ENCODE data around the gene RBMS3.

The RBMS3 gene

GRCh38 chr3:29701326-29701983 lies 420.6 kb downstream of the RBMS3 start:
- no peak for DNase-seq (ENCODE audit: low read depth in 2 of 3, low spot score in 2 of 3)

GRCh38 chr3:29705906-29706844 lies 425.3 kb downstream of the RBMS3 start:
- DNase-seq (ENCODE audit: low read depth in 2 of 3, low spot score in 2 of 3) = no peak

- DNase-seq (ENCODE audit: low read depth in 2 of 3, low spot score in 2 of 3) = no peak
These were observed 428.0 kb downstream of the RBMS3 start for GRCh38 chr3:29708884-29709283.

- no peak for DNase-seq (ENCODE audit: low read depth in 2 of 3, low spot score in 2 of 3)
These were observed 430.4 kb downstream of the RBMS3 start for GRCh38 chr3:29711255-29711771.

GRCh38 chr3:29716213-29716612 lies 435.3 kb downstream of the RBMS3 start:
- no peak for DNase-seq (ENCODE audit: low read depth in 2 of 3, low spot score in 2 of 3)

GRCh38 chr3:29718661-29719065 lies 437.8 kb downstream of the RBMS3 start:
- no peak for DNase-seq (ENCODE audit: low read depth in 2 of 3, low spot score in 2 of 3)

- no peak for DNase-seq (ENCODE audit: low read depth in 2 of 3, low spot score in 2 of 3)
These were observed 439.8 kb downstream of the RBMS3 start for GRCh38 chr3:29720665-29721064.

- no peak for DNase-seq (ENCODE audit: low read depth in 2 of 3, low spot score in 2 of 3)
These were observed 440.9 kb downstream of the RBMS3 start for GRCh38 chr3:29721789-29722188.

- DNase-seq (ENCODE audit: low read depth in 2 of 3, low spot score in 2 of 3) = no peak
These were observed 450.2 kb downstream of the RBMS3 start for GRCh38 chr3:29731050-29731449.

GRCh38 chr3:29741231-29741630 lies 460.4 kb downstream of the RBMS3 start:
- no peak for DNase-seq (ENCODE audit: low read depth in 2 of 3, low spot score in 2 of 3)

- DNase-seq (ENCODE audit: low read depth in 2 of 3, low spot score in 2 of 3) = no peak
These were observed 464.5 kb downstream of the RBMS3 start for GRCh38 chr3:29745232-29745870.

GRCh38 chr3:29746163-29746760 lies 465.4 kb downstream of the RBMS3 start:
- no peak for DNase-seq (ENCODE audit: low read depth in 2 of 3, low spot score in 2 of 3)

GRCh38 chr3:29747991-29748390 lies 467.1 kb downstream of the RBMS3 start:
- no peak for DNase-seq (ENCODE audit: low read depth in 2 of 3, low spot score in 2 of 3)

- DNase-seq (ENCODE audit: low read depth in 2 of 3, low spot score in 2 of 3) = no peak
These were observed 470.9 kb downstream of the RBMS3 start for GRCh38 chr3:29751647-29752314.

- no peak for DNase-seq (ENCODE audit: low read depth in 2 of 3, low spot score in 2 of 3)
These were observed 473.5 kb downstream of the RBMS3 start for GRCh38 chr3:29754346-29754745.

GRCh38 chr3:29755416-29755815 lies 474.5 kb downstream of the RBMS3 start:
- no peak for DNase-seq (ENCODE audit: low read depth in 2 of 3, low spot score in 2 of 3)

GRCh38 chr3:29757054-29757777 lies 476.3 kb downstream of the RBMS3 start:
- no peak for DNase-seq (ENCODE audit: low read depth in 2 of 3, low spot score in 2 of 3)

- no peak for DNase-seq (ENCODE audit: low read depth in 2 of 3, low spot score in 2 of 3)
These were observed 477.2 kb downstream of the RBMS3 start for GRCh38 chr3:29758108-29758433.

GRCh38 chr3:29758434-29759322 lies 477.8 kb downstream of the RBMS3 start:
- DNase-seq (ENCODE audit: low read depth in 2 of 3, low spot score in 2 of 3) = no peak
